Stimulated activated CD8-positive, alpha-beta memory T cell treated with anti-CD3 and anti-CD28 coated beads, Interleukin-15, amount 100 ng/mL, for 48 hours (primary cell): ENCODE measurements around the gene BTBD7.

ENCODE experiments used
- DNase-seq, 2 donors: peaks; one replicate each; pipeline ENCODE4 v3.0.0-alpha.2; 2020; ENCODE audit warnings: low read depth in 2 of 2

BTBD7 gene

DNA sequence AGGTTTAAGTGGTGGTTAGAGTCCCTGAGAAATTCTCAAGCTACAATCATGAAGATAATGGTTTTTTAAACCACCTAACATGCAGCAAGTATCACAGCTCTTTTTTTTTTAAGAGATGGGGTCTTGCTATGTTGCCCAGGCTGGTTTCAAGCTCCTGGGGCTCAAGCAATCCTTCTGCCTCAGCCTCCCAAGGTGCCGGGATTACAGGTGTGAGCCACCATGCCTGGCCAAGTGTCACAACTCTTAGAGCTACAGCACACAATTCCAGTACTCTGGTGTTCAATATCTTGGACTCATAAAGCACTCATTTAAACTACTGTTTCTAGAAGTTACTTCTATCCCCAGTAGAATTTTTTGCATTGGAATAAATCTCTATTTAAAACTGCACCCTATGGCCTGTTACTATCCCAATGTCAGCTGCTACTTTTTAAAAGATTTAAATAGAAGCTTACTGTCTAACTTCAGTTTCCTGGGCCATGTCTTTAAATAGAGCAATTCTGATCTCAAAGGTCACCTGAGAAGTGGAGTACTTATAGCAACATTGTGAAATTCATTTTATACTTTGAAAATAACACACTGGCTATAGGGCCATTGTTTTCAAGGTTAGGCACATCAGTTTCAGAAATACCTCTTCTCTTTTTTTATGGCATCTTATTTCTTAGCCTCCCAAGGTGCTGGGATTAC lies 137.4 kb downstream of the BTBD7 start:
- no peak for DNase-seq
